ENCODE measurements around the gene RCC2. TPM values are rescaled to one million over a fixed set of nuclear protein-coding genes. Genes with fewer than 3 reads are reported as not detected.

Gene RCC2
- total RNA-seq, 1 donor from 2014 or later, result 132 TPM

DNA sequence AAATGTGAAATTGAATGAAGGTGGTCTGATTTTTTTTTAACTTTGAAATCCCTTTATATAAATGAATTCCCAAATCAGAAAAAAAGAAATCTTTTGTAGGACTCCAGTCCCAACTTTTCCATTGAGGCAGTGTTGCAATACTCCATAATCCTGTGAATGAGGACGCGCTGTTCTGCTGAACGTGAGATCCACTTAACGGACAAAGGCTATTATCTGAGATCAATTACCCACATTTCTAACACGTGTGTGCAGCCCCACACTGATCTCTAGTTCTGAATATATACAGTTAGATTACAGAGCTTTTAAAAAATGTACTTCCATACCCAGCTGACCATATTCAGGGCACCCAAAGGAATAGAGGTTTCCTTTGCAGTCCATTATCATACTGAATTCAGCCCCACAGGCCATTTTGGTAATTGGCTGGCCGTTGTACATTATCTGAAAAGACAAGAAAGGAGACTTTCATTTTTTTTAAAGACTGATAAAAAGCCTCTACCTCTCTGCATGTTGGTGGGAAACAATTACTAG lies 19.0 kb downstream of the RCC2 start:
- H3K4me3 Mint-ChIP-seq (ENCODE audit: unreplicated experiment), result peak overlapping the region; percentile 71
- peaks cover 27% of the 10 kb centered on the region for H3K4me1 Mint-ChIP-seq (ENCODE audit: low read depth, unreplicated experiment)
- H3K27me3 Mint-ChIP-seq (ENCODE audit: unreplicated experiment), result peaks cover 8% of the 10 kb centered on the region
- peaks cover 5% of the 10 kb centered on the region for H3K9me3 Mint-ChIP-seq (ENCODE audit: unreplicated experiment)
- TF ChIP-seq, protein P1, sequence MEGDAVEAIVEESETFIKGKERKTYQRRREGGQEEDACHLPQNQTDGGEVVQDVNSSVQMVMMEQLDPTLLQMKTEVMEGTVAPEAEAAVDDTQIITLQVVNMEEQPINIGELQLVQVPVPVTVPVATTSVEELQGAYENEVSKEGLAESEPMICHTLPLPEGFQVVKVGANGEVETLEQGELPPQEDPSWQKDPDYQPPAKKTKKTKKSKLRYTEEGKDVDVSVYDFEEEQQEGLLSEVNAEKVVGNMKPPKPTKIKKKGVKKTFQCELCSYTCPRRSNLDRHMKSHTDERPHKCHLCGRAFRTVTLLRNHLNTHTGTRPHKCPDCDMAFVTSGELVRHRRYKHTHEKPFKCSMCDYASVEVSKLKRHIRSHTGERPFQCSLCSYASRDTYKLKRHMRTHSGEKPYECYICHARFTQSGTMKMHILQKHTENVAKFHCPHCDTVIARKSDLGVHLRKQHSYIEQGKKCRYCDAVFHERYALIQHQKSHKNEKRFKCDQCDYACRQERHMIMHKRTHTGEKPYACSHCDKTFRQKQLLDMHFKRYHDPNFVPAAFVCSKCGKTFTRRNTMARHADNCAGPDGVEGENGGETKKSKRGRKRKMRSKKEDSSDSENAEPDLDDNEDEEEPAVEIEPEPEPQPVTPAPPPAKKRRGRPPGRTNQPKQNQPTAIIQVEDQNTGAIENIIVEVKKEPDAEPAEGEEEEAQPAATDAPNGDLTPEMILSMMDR (IDR thresholded peaks at IDR 0.05; ENCODE audit: partially characterized antibody, unreplicated experiment), result no peak
- peak overlapping the region; percentile 89 for H3K27ac Mint-ChIP-seq (ENCODE audit: unreplicated experiment)
- no peaks in the 10 kb centered on the region for H3K36me3 Mint-ChIP-seq (ENCODE audit: unreplicated experiment)
- no peak for DNase-seq

DNA sequence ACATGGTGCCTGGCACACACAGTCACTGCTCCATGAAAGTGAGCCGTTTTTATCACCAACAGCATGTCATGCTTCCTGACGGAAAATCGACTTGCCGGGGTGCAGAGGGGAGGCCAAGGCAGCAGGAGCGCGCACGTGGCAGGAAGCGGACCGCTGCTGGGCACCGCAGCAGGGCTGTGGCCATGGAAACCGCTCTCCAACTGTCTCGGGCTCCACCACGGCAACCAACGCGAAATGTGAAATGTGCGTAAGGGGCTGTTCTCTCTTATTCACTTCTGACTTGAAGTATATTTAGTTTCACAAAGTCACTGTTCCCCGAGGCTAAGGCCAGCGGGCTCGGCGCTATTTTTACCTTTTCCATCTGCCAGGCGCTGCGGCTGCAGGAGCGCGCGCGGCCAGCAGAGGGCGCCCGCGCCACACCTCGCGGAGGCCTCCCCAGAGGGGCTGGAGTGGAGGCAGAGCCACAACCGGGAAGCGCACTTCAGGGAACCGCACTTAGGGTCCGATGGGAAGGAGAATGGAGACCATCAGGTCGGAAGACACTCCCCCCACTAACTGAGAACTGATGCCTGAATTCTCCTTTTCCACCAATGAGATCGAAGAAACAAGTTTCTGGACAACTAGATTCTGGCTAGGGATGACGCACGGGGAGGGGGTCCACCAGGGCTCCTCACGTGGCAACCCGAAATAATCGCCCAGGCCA lies 19.7 kb downstream of the RCC2 start:
- H3K4me1 Mint-ChIP-seq (ENCODE audit: low read depth, unreplicated experiment), result peaks cover 27% of the 10 kb centered on the region

DNA sequence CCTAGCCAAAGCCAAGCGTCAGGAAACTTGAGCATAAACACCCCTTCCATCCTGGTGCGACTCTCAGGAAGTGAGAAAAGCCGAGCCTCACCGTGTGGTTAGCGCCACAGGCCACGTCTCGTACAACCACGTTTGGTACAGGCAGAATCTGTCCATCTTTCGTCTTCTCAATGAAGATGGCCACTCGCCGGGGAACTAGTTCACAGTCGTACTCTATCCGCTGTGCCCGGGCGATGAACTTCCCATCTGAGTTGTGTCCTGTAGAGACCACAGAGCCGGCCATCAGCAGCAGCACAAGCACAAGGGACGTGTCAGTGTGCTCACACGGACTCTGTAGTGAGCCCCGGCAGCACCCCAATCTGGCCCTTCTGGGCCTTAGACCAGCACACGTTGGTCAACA lies 23.1 kb downstream of the RCC2 start:
- no peak overlapping the region for H3K4me3 Mint-ChIP-seq (ENCODE audit: unreplicated experiment)
- H3K36me3 Mint-ChIP-seq (ENCODE audit: unreplicated experiment), result no peaks in the 10 kb centered on the region
- H3K4me1 Mint-ChIP-seq (ENCODE audit: low read depth, unreplicated experiment), result peaks cover 19% of the 10 kb centered on the region
- TF ChIP-seq, protein P1 (IDR thresholded peaks at IDR 0.05; ENCODE audit: partially characterized antibody, unreplicated experiment), result no peak
- peak overlapping the region; percentile 28 for H3K27ac Mint-ChIP-seq (ENCODE audit: unreplicated experiment)
- peaks cover 7% of the 10 kb centered on the region for H3K27me3 Mint-ChIP-seq (ENCODE audit: unreplicated experiment)
- H3K9me3 Mint-ChIP-seq (ENCODE audit: unreplicated experiment), result peaks cover 2% of the 10 kb centered on the region
- DNase-seq, result no peak

More for the DNA sequence above, 19.7 kb downstream of the RCC2 start:
- TF ChIP-seq, protein P1 (IDR thresholded peaks at IDR 0.05; ENCODE audit: partially characterized antibody, unreplicated experiment), result peak; percentile 99
- H3K4me3 Mint-ChIP-seq (ENCODE audit: unreplicated experiment), result peak overlapping the region; percentile 35
- H3K27me3 Mint-ChIP-seq (ENCODE audit: unreplicated experiment), result peaks cover 8% of the 10 kb centered on the region
- peaks cover 5% of the 10 kb centered on the region for H3K9me3 Mint-ChIP-seq (ENCODE audit: unreplicated experiment)
- H3K36me3 Mint-ChIP-seq (ENCODE audit: unreplicated experiment), result no peaks in the 10 kb centered on the region
- peak overlapping the region; percentile 89 for H3K27ac Mint-ChIP-seq (ENCODE audit: unreplicated experiment)
- DNase-seq, result peak; percentile 85

DNA sequence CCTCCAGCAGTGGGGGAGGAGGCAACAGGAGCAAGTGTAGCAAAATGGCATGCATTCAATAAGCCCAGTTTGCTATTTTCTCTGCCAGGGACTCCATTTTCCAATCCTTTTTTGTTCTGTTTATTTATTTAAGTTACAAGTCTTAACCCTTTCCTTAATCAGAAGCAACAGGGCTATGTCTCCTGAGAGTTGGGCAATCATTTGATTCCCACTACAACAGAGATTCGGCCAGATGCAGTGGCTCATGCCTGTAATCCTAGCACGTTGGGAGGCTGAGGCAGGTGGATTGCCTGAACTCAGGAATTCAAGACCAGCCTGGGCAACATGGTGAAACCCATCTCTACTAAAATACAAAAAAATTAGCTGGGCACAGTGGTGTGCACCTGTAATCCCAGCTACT lies 25.5 kb downstream of the RCC2 start:
- no peak for DNase-seq
- TF ChIP-seq, protein P1 (IDR thresholded peaks at IDR 0.05; ENCODE audit: partially characterized antibody, unreplicated experiment), result no peak
- no peaks in the 10 kb centered on the region for H3K36me3 Mint-ChIP-seq (ENCODE audit: unreplicated experiment)

More for the DNA sequence above, 25.5 kb downstream of the RCC2 start:
- H3K27me3 Mint-ChIP-seq (ENCODE audit: unreplicated experiment), result peaks cover 5% of the 10 kb centered on the region
- H3K4me3 Mint-ChIP-seq (ENCODE audit: unreplicated experiment), result no peak overlapping the region
- H3K9me3 Mint-ChIP-seq (ENCODE audit: unreplicated experiment), result peaks cover 2% of the 10 kb centered on the region
- H3K27ac Mint-ChIP-seq (ENCODE audit: unreplicated experiment), result no peak overlapping the region
- H3K4me1 Mint-ChIP-seq (ENCODE audit: low read depth, unreplicated experiment), result peaks cover 8% of the 10 kb centered on the region

Measured in glutamatergic neuron (in vitro differentiated cells).